ENCODE data around the gene RNU6-1.

The RNU6-1 gene

GRCh38 chr15:67835297-67836133 lies 4.3 kb downstream of the RNU6-1 start:
- no peak for DNase-seq (ENCODE audit: low read depth)
- no peak overlapping the region for H3K4me3 ChIP-seq (ENCODE audit: low read depth, low read length)

GRCh38 chr15:67834581-67835296 lies 5.1 kb downstream of the RNU6-1 start:
- TF ChIP-seq CTCF (IDR thresholded peaks at IDR 0.05; ENCODE audit: control insufficient read depth, extremely low read depth, insufficient read depth): no peak
- no peak for DNase-seq (ENCODE audit: low read depth)
- no peak overlapping the region for H3K4me3 ChIP-seq (ENCODE audit: low read depth, low read length)

More at GRCh38 chr15:67835297-67836133, 4.3 kb downstream of the RNU6-1 start:
- no peak for TF ChIP-seq CTCF (IDR thresholded peaks at IDR 0.05; ENCODE audit: control insufficient read depth, extremely low read depth, insufficient read depth)

- TF ChIP-seq CTCF (IDR thresholded peaks at IDR 0.05; ENCODE audit: control insufficient read depth, extremely low read depth, insufficient read depth): peak; percentile 41
- H3K4me3 ChIP-seq (ENCODE audit: low read depth, low read length): no peak overlapping the region
- DNase-seq (ENCODE audit: low read depth): no peak
These were observed 5.9 kb downstream of the RNU6-1 start for GRCh38 chr15:67833710-67834511.

DNA sequence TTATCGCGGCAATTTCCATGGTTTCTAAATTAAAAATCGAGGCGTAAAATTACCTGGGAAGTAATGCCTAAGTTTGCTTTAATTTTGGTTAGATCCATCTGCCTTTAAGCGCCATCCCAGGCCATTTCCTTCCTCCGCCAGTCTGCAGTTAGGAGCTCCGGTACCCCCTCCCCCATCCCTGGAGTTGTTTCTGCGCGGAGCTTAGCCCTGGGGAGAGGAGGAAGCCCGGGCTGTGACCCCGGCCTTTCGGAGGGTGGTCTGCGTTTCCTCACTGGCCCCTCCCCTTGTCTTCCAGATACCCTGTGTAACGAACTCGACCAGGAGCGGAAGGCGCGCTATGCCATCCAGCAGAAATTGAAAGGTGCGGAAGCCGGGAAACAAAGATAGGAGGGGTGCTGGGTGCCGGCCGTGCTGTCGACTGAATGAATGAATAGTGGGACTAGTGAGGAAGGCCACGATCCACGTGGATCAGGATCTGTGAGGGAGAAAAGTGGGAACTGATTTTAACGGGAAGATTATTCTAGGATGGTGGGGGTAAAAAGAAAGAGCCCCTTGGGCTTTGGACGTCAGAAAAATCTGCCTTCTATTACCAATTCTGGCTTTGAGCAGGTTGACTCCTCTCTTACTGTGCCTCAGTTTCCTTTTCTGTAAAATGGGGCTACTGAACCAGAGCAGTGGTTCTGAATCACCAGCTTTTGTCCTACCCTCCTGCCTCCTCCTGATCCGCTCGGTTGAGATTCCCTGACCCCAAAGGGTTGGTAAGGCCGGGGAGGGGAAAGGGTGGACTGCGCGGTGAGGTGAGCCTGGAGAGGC lies 6.7 kb downstream of the RNU6-1 start:
- no peak for DNase-seq (ENCODE audit: low read depth)
- H3K4me3 ChIP-seq (ENCODE audit: low read depth, low read length): no peak overlapping the region
- TF ChIP-seq CTCF (IDR thresholded peaks at IDR 0.05; ENCODE audit: control insufficient read depth, extremely low read depth, insufficient read depth): no peak

- DNase-seq (ENCODE audit: low read depth): peak; percentile 17
- no peak overlapping the region for H3K4me3 ChIP-seq (ENCODE audit: low read depth, low read length)
- peak; percentile 66 for TF ChIP-seq CTCF (IDR thresholded peaks at IDR 0.05; ENCODE audit: control insufficient read depth, extremely low read depth, insufficient read depth)
These were observed 7.8 kb downstream of the RNU6-1 start for GRCh38 chr15:67832031-67832551.

GRCh38 chr15:67831363-67831762 lies 8.5 kb downstream of the RNU6-1 start:
- no peak overlapping the region for H3K4me3 ChIP-seq (ENCODE audit: low read depth, low read length)
- DNase-seq (ENCODE audit: low read depth): no peak

More at GRCh38 chr15:67831363-67831762, 8.5 kb downstream of the RNU6-1 start:
- no peak for TF ChIP-seq CTCF (IDR thresholded peaks at IDR 0.05; ENCODE audit: control insufficient read depth, extremely low read depth, insufficient read depth)
